HG03139 (cell line): ENCODE data around the gene RBM28.
"Not testable (repeated sequence)": the region's sequence is repeated elsewhere in the genome, so short reads cannot be mapped to it uniquely, and the experiment has no call there.

Experiments
- ATAC-seq: cut with Tn5 transposase; IDR thresholded peaks from one replicate; pipeline ENCODE4 v1.9.1; 2021; ENCODE audit not compliant: unreplicated experiment

The RBM28 gene

DNA sequence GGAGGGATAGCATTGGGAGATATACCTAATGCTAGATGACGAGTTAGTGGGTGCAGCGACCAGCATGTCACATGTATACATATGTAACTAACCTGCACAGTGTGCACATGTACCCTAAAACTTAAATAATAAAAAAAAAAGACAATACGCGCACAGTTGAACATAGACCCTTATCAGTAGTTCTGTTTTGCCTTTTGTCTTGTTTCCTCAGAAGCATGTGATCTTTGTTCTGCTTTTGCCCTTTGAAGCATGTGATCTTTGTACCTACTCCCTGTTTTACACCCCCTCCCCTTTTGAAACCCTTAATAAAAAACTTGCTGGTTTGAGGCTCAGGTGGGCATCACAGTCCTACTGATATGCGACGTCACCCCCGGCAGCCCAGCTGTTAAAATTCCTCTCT, 45.7 kb downstream of the RBM28 start:
- not testable (repeated sequence) for ATAC-seq

DNA sequence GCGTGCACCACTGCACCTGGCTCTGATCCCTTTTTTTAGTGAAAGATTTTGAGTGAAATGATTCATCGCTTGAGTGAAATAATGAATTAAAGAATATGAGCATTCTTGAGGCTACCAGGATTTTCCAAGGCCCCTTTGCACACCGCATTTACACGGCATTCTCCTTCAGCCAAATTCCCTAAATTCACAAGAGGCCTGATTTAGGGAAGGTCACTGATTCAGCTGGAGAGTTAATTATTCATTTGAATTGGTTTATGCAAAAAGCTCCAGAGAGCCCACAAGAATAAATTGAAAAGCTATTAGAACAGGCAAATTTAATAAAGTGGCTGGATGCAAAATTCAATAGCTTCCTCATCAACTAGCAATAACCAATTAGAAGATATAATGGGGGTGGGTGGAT, 56.2 kb downstream of the RBM28 start:
- no peak for ATAC-seq

DNA sequence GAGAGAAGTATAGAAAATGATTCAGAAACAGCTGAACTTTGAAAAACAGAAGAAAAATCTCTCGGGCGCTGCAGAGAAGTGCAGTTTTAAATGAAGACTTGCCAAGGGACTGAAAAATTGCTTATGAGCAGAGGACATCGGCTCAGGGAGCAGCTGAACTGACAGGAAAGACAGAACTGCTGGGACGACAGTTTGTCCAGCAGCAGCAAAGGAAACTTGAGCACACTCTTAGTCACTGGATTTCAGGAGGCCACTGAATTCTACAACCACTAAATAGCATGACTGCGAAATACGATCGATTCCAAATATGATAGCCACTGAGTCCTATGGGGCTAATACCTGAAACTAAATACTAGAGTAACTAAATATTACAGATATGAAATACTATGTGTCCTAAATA, 59.6 kb downstream of the RBM28 start:
- no peak for ATAC-seq

DNA sequence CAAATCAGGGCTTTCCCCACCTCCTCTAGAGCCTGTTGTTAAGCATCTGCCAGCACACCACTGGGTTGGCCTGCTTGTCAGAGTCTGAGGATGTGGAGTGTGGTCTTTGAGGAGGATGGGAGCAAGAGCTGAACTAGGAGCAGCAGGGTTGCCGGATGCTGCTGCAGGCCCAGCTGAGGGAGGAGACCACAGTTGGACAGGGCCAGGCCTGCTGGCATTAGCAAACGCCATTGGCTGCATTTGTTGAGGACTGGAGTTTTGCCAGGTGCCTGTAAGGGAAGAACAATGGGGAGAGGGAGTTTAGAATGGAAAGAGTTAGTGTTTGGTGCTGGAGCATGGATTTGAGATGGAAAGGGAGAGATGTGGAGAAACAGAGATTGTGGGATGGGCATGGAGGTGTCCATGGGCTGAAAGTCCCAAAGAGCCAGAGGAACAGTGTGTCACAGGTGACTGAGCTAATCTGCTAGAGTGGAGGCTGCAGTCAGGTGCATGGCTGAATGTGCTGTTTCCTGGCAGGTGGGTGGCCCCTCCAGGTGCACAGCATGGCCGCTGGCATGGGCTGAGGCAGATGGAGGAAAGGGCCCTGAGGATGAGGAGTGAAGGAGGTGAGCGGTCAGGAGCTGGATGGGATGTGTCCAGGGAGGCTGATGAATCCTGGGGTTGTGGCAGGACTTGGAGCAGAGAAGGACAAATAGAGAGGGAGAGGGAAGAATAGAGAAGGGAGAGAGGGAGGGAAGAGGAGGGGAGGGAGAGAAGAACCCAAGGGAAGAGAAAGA, 61.9 kb downstream of the RBM28 start:
- no peak for ATAC-seq

DNA sequence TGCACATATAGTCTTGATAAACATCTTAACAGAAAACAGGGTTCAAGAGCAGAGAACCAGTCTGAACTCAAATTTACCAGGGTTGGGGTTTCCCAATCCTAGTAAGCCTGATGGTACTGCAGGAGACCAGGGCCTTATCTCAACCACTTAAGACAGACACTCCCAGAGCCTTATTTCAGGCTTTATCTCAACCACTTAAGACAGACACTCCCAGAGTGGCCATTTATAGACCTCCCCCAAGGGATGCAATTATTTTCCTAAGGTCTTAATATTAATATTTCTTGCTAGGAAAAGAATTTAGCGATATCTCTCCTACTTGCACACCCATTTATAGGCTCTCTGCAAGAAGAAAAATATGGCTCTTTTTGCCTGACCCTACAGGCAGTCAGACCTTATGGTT, 63.3 kb downstream of the RBM28 start:
- ATAC-seq: not testable (repeated sequence)

DNA sequence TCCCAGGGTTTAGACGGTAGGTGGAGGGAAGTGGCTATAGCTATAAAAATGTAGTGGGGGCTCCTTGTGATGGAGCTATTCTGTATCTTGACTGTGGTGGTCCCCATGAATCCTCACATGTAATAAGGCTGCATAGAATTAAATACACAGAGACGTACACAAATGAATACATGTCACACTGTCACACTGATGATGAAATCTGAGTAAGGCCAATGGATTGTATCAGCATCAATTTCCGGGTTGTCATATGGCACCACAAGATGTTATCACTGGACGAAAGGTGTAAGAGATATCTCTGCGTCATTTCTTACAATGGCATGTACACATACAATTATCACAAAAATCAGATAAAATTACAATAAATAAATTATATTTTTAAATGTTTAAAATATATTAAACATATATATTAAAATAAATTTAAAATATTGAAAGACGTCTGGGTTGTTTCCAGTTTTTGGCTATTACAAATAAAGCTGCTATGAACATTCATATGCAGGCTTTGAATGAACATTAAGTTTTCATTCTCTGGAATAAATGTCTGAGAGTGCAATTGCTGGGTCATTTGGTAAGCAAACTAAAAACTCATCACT, 64.5 kb downstream of the RBM28 start:
- no peak for ATAC-seq

DNA sequence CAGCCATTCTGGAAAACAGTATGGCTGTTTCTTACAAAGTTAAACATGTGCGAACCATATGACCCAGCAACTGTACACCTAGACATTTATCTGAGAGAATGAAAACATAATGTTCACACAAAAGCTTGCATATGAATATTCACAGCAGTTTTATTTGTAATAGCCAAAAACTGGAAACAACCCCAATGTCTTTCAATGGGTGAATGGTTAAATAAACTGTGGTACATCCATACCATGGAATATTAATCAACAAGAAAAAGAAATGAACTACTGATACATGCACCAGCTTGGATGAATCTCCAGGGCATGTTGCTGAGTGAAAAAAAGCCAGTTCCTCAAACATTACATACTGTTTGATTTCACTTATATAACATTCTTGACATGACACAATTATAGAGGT, 65.3 kb downstream of the RBM28 start:
- no peak for ATAC-seq

DNA sequence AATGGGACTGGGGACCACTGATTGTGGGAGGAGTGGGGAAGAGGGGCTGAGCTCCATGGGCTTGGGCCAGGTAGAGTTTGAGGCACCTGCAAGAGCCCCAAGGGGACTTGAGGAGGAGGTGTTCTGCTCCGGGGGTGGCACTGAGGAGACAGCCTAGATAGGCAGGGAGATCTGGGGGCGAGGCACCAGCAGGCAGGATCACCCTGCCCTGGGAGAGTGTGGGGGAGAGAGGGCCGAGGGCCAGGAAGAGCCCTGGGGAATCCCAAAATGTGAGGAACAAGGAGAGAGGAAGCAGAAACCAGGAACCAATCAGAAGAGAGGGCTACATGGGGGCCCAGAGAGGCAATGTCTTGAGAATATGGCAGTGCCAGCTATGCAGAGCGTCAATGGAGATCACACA, 68.0 kb downstream of the RBM28 start:
- ATAC-seq: no peak

DNA sequence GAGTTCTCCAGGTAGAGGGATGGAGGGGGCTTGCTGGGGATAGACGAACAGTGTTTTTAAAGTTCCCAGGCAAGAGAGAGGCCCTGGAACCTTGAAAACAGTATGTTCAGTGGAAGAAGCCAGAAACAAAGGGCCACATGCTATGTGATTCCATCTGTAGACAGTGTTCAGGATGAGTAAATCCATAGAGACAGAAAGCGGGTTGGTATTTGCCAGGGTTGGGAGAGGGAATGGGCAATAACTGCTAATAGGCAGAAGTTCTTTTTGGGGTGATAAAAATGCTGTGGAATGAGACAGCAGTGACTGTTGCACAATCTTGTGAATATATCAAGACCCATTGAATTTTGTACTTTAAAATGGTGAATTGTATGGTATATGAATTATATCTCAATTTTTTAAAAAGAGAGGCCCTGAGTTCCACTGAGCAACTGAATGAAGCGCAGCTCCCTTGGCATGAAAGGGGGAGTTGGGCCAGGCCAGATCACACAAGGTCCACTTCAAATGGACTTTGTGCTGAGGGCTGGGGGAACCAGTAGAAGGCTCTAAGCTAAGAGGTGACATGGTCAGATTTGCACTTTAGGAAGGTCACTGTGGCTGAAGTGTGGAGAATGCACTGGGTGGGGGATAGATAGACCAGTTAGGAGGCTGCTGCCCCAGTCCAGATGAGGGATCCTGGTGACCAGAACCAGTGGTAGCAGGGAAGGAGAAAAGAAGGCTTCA, 68.7 kb downstream of the RBM28 start:
- ATAC-seq: no peak

DNA sequence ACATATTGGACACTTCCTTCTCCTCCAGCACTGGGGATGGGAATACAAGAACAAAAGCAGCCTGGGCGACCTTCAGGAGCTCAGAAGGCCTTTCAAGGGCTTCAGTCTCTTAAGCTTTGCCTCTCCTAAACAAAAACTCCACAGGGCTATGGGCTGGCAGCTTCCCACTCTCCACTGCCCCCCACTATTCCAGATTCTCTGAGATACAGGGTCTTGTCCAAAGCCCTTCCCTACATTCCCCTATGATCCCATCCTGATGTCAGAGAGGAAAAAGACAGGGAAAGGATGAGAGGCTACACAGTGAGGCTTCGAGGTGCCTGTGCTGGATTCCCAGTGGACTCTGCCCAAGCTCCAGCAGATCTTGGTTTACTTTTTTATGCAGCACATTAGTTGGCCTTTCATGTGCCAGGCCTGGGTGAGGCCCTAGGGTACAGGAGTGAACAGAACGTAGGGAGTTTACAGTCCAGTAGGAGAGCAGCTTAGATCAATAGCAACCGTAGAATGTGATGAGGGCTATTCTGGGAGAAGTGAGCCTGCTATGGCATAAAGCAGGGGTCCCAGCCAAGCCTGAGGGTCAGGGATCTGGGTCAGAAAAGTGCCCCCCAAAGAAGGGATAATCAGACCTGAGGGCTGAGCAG, 69.3 kb downstream of the RBM28 start:
- ATAC-seq: no peak

DNA sequence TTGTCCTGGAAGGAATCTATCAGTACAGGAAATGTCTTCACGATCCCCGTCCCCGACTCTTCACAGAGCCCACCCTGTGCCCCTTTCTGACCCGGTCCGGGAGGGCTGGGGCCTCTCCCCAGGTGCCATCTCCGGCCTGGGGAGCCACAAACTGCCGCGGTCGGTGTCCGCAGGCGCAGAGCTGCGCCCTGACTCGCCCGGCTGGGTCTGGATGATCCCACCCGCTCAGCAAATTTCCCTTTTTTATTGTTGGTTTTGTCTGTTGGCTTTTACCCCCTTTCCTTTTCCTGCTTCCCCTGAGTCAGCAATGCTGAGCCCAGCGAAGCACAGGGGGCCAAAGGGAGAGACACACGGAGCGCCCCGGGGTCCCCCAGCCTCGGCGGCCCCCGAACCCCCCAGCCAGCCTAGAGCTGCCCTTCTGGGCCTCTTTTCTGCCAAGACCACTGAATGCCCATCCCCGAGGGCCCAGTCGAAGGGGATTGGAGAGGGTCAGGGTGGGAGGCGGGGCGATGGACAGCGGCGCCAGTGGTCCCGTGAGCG, 71.7 kb downstream of the RBM28 start:
- ATAC-seq: no peak

DNA sequence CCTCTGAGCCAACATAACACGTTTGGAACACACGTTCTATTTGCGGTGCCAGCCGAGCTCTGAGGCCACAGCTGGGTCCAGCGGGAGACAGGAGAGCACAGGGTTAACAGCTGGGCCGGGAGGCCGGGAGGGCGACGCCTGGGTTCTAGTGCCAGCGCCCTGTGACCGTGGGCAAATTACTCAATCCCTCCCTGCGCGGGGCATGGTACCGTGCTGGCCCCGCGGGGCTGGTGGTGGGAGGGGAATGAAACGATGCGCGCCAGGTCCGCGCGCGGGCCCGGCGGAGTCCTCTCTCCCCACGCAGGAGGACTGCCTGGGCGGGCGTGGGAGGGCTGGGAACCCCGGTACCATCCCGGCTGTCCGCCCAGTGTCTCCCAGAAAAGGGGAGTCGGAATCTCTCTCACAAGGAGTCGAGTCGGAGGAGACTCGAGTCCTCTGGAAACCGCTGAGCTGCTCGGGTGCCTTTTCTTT, 72.2 kb downstream of the RBM28 start:
- ATAC-seq: no peak

DNA sequence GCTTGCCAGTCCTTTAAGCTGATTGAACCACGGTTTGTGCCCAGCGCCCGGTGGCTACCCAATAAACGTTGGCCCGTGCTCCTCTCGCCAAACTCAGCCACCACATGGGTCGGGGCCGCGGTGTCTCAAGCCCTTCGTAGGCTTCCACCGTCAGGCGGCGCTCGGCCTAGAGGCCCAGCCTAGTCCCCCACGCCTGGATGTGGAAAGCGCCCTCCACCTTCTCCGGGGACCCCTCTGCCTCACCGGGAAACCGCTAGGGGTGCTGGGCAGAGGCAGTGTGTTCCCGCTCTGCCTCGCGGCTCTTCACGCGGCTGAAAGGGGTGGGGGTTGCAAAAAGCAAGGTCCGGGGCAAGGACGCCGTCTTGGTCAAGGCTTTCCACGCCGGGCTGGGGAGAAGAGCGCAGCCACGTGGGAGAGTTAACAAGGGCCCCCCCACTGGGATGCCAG, 72.9 kb downstream of the RBM28 start:
- no peak for ATAC-seq

DNA sequence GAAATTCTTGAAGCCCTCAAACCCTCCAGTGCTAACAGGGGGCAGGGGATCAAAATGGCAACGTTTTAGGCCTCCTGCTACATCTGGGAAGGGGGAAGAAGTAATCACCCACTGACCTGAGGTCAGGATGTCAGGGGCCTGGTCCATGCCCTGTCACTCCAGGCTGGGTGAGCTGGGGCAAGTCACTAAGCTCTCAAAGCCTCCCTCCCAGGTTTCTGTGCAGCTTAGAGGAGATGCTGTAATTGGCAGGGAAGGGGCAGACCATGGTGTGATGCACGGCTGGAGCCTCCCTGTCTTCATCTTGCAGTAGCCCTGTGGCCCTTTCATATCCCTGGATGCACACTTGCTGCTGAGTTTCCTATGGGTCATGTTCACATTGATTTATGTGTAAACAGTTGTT, 75.5 kb downstream of the RBM28 start:
- ATAC-seq: no peak

DNA sequence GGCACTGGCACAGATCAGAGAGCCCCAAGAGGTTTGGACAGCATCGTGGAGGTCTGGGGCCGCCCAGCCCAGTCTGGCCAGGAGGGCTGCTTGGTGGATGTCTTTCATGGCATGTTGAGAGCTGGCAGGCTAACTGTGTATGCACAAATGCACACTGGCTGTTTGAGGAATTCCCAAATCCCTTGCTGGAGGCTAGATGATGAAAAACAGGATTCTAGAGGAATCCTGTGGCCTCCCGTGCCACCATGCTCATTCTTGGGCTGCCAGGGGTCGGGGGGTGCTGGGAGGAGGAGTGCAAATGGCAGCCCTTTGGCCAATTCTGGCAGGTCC, 76.1 kb downstream of the RBM28 start:
- ATAC-seq: no peak

DNA sequence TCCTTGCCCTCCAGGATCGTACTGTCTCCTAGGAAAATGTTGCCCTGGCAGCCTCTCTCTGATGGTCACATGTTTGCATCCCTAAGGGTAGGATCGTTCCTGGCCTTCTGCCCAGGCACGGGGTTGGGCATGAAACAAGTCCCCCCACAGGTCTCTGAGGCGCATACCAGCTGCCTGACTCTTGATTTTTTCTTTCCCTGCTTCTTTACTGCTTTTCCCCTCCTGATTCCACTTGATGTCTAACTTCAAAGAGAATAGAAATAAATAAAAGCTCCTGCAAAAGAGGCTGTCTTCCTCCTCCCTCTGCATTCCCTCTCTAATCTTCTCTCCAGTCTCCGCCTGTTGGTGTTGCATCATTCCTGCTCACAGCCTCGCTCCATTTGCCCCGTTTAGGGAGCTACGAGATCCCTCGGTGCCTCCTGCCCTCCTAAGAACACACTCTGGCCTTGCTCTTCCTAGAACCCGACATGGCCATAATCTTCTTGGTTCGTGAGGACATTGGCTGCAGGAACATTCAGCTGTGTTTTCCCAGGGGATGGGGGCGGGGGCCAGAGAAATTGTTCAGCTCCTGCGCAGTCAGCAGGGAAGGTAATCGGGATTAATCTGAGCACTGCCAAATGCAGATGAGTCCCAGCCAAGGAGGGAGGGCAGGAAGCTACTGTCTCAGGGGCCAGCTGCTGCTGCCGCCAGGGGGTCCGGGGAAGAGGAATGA, 76.7 kb downstream of the RBM28 start:
- no peak for ATAC-seq

DNA sequence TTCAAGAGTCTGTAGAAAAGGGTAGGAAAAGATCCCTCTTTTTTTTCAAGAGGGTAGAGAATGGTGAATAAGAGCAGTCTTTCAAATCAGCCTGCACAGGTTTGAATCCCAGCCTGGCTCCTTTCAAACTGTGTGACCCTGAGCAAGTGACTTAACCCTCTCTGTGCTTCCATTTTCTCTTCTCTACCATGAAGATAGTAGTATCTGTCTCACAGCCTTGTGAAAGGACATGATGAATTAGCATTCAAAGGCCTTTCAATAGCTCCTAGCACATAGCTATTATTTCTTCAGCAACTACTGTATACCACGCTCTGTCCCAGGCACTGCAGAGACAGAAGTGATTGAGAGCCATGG, 77.2 kb downstream of the RBM28 start:
- ATAC-seq: no peak

DNA sequence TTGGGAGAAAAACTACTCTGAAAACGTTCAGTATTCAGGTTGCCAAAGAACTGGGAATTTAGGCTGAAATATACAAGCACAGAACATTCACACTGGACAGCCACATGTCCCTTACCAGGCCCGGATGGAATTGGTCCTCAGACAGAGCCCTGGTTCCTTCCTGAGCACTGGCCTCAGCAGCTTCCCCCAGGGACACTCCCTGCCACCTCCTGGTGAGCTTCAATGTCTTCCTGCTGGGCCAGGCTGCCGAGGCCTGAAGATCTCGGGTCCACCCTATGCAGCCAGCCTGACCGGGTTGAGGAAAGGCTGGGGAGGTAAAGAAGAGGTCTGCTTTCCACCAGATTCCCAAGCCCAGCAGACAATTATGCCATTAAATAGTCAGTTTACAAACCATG, 77.8 kb downstream of the RBM28 start:
- ATAC-seq: no peak

DNA sequence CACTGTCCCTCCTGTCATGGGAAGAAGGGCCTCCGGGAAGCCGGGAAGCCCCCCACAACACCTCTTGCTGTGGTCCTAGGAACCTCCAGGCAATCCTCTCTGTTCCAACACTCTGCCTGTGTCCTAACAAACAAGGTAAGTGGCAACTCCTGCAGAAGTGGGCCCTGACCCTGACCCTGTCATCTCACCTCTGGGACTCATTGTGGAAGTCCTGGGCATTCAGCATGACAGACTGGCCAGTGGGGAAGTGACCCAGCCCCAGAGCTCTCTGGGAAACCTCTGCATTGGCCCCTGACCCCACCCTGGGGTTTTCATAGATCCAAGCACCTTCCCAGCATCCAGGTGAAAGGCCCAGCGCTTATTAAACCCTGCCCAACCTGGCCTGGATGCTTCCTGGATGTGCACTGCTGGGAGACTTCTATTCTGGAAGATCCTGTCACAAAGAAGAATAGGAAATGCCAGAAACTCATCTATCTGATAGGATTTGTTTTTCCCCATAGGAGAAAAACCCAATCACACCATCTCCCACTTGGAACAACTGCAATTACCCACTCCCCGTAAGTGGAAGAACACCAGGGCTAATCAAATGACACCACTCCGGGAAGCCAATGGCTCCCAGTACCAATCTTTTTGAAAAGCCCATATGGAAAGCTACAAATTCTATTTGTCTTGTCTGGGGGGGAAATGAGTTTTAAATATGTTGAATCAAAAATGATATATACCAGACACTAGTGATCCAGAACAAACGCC, 78.4 kb downstream of the RBM28 start:
- no peak for ATAC-seq

DNA sequence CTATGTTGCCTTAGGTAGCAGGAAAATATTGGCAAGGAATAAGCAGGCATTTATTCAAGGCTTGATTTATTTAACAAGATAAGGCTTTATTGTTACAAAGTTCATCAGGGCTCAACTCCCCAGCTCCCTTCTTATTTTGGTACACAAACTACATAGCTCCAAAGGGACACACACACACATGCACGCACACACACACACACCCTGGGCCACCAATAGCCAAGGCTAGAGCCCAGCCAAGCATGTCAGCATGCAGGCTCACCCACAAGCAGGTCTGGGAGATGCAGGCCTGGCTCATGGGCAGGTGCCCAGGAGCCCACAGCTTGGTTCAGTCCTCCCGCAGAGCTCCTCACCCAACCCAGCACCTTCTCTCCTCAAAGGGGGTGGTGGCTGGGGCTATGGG, 79.2 kb downstream of the RBM28 start:
- ATAC-seq: no peak
